ENCODE results near the gene TAF1D. TPM values are rescaled to one million over a fixed set of nuclear protein-coding genes. Genes with fewer than 3 reads are reported as not detected.

Gene TAF1D
- total RNA-seq, 1 experiment from 2014 or later = 272 TPM

DNA sequence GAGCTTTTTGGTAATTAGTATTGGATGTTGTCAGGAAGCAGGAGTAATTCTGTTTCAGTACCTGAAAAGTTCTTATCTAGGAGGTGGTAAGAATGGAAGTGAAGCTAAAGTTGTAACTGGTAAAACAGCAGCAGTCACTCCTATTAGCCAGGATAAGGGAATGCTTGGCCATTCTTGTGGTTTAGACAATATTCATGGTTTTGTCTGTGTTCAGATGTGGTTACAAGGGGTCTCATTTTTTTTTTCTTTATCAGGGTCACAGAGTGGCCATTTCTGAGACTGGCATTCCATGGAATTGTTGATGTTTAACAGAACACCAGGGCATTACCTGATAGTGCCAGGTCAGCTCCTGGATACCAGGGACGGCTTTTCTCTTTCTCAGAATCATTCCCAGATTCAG lies 23.8 kb downstream of the TAF1D start:
- H3K27me3 ChIP-seq (ENCODE audit: insufficient read depth, low read length) = no peaks in the 10 kb centered on the region
- Mint-ChIP-seq H3K36me3 (ENCODE audit: insufficient read depth in 1 of 3, low read depth in 3 of 3) (peaks cover 30 to 62% (median 57%) of the 10 kb centered on the region in 3 experiments), H3K27ac (peak overlapping the region in 2 of 3 experiments; percentile 27 to 48; a peak in 2 of 7 replicates), H3K4me1 (peaks cover 16 to 20% of the 10 kb centered on the region in 2 experiments), H3K9me3 (no peaks in the 10 kb centered on the region), H3K27me3 (ENCODE audit: low read depth) (no peaks in the 10 kb centered on the region), H3K4me3 (no peak overlapping the region)
- no peak overlapping the region for H4K5ac ChIP-seq (ENCODE audit: insufficient read length, low read depth, low read length)
- no peak overlapping the region for H3K9ac ChIP-seq (ENCODE audit: extremely low read depth, insufficient read length, low read length)
- no peak overlapping the region for H2BK15ac ChIP-seq (ENCODE audit: low read depth, low read length)
- no peak overlapping the region for H3K14ac ChIP-seq (ENCODE audit: insufficient read depth, low read length)
- no peak overlapping the region for H3K23ac ChIP-seq (ENCODE audit: insufficient read length, low read depth, low read length)
- no peak for DNase-seq
- H2BK120ac ChIP-seq (ENCODE audit: low read depth, low read length, poor library complexity, severe bottlenecking) = no peak overlapping the region
- H3K27ac ChIP-seq (ENCODE audit: insufficient read length, low read depth, low read length) = no peak overlapping the region
- no peaks in the 10 kb centered on the region for H3K79me1 ChIP-seq (ENCODE audit: insufficient read depth, low read depth, low read length, poor library complexity, severe bottlenecking)
- no peaks in the 10 kb centered on the region for H3K9me3 ChIP-seq (ENCODE audit: control insufficient read depth, low read depth, low read length)
- no peak for TF ChIP-seq CTCF (conservative IDR thresholded peaks at IDR 0.05)
- H3K18ac ChIP-seq (ENCODE audit: insufficient read length, low read depth, low read length) = no peak overlapping the region
- no peak overlapping the region for H3K56ac ChIP-seq (ENCODE audit: insufficient read length, low read depth, low read length)
- H3K4ac ChIP-seq (ENCODE audit: low read depth, low read length) = no peak overlapping the region
- no peak overlapping the region for H2BK12ac ChIP-seq (ENCODE audit: insufficient read length, low read depth, low read length)
- WGBS (ENCODE audit: extremely low coverage, insufficient read length, low lambda C conversion rate) = no CpG with 5 or more reads among the region's 1 CpG
- no peak overlapping the region for H3T11ph ChIP-seq (ENCODE audit: low read length)
- H3K4me2 ChIP-seq (ENCODE audit: insufficient read depth, insufficient read length, low read length) = no peak overlapping the region
- H4K91ac ChIP-seq (ENCODE audit: insufficient read length, low read depth, low read length) = no peak overlapping the region
- H3K4me1 ChIP-seq (ENCODE audit: insufficient read depth, low read length) = no peaks in the 10 kb centered on the region
- no peak overlapping the region for H2AK5ac ChIP-seq (ENCODE audit: insufficient read length, low read length)
- H3K79me2 ChIP-seq (ENCODE audit: insufficient read depth, low read length) = no peaks in the 10 kb centered on the region
- H2BK20ac ChIP-seq (ENCODE audit: low read depth, low read length, poor library complexity, severe bottlenecking) = no peak overlapping the region
- H4K20me1 ChIP-seq (ENCODE audit: control insufficient read depth, insufficient read depth, insufficient read length) = no peaks in the 10 kb centered on the region
- H2BK5ac ChIP-seq (ENCODE audit: insufficient read length, low read length) = no peak overlapping the region
- H3K23me2 ChIP-seq (ENCODE audit: insufficient read length, low read depth, low read length, poor library complexity, severe bottlenecking) = no peaks in the 10 kb centered on the region
- no peak overlapping the region for H4K8ac ChIP-seq (replicated peaks; ENCODE audit: insufficient read length, low read depth, low read length)
- H2AFZ ChIP-seq (ENCODE audit: low read length) = no peak overlapping the region
